Epithelial cell of proximal tubule (primary cell): ENCODE results near the gene PTPN22. TPM values are rescaled to one million over a fixed set of nuclear protein-coding genes. Genes with fewer than 3 reads are reported as not detected.

Source experiments
- DNase-seq: peaks from one replicate; pipeline ENCODE4 v3.0.0-alpha.2; 2011; ENCODE audit warnings: low read depth
- H3K4me3 ChIP-seq: 2 replicates; pipeline ENCODE4 v1.5.1; 2011; ENCODE audit warnings: low read depth, mild to moderate bottlenecking, low read length
- total RNA-seq: library from RNA; depleted of rRNA; stranded (reverse); fragments of >200 nt; gene quantifications from 2 replicates; pipeline ENCODE4 v1.2.3, GENCODE V29; 2015
- TF ChIP-seq, protein P1 (sequence below): conservative IDR thresholded peaks from 2 replicates; pipeline ENCODE4 v1.5.1; 2012; ENCODE audit warnings: low read depth, mild to moderate bottlenecking, low read length

Gene PTPN22
- total RNA-seq, 1 donor from 2014 or later: not detected

- no peak overlapping the region for H3K4me3 ChIP-seq
- TF ChIP-seq, protein P1, sequence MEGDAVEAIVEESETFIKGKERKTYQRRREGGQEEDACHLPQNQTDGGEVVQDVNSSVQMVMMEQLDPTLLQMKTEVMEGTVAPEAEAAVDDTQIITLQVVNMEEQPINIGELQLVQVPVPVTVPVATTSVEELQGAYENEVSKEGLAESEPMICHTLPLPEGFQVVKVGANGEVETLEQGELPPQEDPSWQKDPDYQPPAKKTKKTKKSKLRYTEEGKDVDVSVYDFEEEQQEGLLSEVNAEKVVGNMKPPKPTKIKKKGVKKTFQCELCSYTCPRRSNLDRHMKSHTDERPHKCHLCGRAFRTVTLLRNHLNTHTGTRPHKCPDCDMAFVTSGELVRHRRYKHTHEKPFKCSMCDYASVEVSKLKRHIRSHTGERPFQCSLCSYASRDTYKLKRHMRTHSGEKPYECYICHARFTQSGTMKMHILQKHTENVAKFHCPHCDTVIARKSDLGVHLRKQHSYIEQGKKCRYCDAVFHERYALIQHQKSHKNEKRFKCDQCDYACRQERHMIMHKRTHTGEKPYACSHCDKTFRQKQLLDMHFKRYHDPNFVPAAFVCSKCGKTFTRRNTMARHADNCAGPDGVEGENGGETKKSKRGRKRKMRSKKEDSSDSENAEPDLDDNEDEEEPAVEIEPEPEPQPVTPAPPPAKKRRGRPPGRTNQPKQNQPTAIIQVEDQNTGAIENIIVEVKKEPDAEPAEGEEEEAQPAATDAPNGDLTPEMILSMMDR: no peak
- DNase-seq: no peak
Observed at GRCh38 chr1:113765306-113766230, 105.9 kb downstream of the PTPN22 start.

Other genes starting within 250 kb of the PTPN22 start
- gene PHTF1, start 112.2 kb downstream of the PTPN22 start, total RNA-seq: 18.9 and 32.9 TPM in 2 replicates
- gene RSBN1, start 59.2 kb downstream of the PTPN22 start, total RNA-seq: 11.1 and 27.7 TPM in 2 replicates
- gene BCL2L15, start 15.9 kb upstream of the PTPN22 start, total RNA-seq: 0.06 and 0.14 TPM in 2 replicates
- 9.8 and 12.3 TPM in 2 replicates for gene AP4B1, start 33.1 kb upstream of the PTPN22 start, total RNA-seq
- gene DCLRE1B, start 33.6 kb upstream of the PTPN22 start, total RNA-seq: 7.0 and 14.1 TPM in 2 replicates
- 12.7 and 19.2 TPM in 2 replicates for gene HIPK1, start 57.6 kb upstream of the PTPN22 start, total RNA-seq
- gene OLFML3, start 107.8 kb upstream of the PTPN22 start, total RNA-seq: 0.12 and 1.0 TPM in 2 replicates